HG03108 (cell line): ENCODE results near the gene CCT8L2.
"Not testable (repeated sequence)": the region's sequence is repeated elsewhere in the genome, so short reads cannot be mapped to it uniquely, and the experiment has no call there.

Experiments
- ATAC-seq: cut with Tn5 transposase; IDR thresholded peaks from one replicate; pipeline ENCODE4 v1.9.1; 2021; ENCODE audit warnings: moderate library complexity; ENCODE audit not compliant: unreplicated experiment

Gene CCT8L2

DNA sequence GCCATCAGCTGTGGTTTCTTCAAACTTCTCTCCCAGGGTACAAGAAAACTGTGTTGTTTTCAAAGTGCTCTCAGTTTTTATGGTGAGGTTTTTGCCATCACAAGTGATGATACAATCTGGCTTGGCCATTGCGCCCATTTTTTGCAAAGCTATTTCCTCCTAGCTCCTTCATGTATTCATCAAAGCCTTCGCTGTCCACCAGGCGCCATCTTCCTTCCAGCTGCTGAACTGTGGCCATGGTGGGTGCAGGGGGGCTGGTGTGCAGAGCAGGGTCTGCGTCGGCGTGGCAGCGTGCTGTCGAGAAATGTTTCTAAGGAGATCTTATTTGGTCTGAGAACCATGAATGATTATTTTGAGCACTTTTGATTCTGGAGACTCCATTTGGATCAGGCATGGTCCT is 2.6 kb upstream of the CCT8L2 start:
- not testable (repeated sequence) for ATAC-seq

DNA sequence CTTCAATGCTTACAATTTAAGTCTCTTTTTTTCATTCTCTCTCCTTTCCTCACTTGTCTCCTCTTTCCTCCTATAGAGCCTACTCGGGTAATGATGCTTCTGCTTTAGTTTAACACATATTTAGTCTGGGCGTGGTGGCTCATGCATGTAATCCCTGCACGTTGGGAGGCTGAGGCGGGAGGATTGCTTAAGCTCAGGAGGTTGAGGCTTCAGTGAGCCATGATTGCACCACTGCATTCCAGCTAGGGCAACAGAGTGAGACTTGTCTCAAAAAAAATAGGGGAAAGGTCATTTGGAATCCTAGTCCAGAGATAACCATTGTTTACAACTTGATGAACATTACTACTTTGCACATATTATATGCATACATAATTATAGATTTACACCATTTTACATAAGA is 1.4 kb upstream of the CCT8L2 start:
- ATAC-seq = no peak

DNA sequence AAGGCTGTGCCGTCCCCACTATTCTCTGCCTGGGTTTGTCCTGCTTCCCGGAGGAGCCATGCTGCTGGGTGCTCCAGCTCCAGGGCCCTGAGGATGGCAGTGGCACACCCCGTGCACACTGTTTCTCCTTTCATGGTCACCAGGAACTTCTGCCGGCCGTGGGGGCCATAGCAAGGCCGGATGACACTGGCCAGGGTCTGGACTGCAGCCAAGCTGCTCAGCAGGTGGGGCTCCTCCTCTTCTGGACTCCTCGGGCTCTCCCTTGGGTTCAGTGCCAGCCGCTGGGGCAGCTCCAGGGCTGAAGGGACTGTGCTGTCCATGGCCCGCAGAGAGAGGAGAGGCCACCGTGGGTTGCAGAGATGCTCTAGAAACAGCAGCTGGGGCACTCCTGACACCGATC is 379 bp downstream of the CCT8L2 start:
- not testable (repeated sequence) for ATAC-seq

DNA sequence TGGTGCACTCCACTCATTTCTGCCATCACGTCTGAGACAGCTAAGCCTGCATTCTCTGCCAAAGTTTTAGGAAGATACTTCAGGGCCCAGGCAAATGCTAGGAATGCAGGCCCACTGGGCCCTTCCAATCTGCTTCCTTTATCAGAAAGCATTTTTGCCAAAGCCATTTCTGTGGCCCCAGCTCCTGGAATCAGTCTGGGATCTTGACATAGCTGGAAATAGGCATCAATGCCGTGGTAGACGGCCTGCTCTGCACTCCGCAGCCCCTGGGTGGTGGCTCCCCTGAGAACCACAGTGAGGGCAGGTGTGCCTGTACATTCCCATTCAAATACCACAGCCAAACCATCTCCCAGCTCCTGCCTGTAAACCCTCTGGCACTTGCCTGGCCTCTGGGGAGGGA is 1.5 kb downstream of the CCT8L2 start:
- not testable (repeated sequence) for ATAC-seq

DNA sequence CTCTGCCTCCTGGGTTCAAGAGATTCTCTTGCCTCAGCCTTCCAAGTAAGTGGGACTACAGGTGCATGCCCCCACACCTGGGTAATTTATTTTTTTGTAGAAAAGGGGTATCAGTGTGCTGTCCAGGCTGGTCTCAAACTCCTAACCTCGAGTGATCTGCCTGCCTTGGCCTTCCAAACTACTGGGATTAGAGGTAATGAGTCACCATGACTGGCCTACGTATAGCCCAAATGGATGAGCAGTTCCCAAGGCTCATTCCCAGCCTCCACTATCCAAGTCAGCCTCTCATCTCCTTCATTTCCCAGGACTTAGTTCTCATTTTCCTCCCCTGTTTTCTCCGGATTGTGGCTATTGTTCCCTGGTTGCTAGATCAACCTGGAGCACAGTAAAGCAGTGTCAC is 5.6 kb downstream of the CCT8L2 start:
- no peak for ATAC-seq

DNA sequence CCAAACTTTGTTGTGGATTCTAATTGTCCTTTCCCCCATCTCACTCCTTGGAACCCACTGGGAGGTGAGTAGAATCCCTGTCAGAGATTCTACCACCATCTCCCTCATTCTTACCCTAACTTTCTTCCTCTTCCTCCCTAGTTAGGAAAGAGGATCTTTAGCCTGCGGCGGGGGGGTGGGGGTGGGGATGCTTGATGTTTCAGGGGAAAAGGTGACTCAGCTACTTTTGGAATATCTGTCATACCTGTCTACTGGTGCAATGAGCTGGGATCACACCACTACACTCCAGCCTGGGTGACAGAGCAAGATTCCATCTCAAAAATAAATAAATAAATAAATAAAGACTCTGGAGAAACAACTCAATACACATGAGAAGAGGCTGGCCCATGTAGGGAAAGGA is 6.4 kb downstream of the CCT8L2 start:
- no peak for ATAC-seq

DNA sequence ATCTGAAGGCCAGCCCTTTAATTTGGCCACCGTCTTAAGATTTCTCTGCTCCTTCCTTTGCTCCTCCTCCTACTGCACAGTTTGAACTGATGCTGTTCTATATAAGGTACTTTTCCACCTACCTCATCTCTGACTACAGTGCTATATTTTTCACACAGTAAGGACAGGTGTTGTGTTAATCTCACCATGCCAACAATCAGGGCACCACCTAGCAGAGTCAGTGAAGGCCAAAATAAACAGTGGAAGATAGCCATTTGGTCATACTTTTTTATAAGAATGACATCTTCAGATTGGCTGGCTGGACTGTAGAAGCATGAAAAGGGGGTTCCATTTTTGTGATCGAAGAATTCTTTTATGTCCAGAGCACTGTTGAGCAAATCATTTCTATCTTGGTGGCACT is 11.7 kb downstream of the CCT8L2 start:
- not testable (repeated sequence) for ATAC-seq

DNA sequence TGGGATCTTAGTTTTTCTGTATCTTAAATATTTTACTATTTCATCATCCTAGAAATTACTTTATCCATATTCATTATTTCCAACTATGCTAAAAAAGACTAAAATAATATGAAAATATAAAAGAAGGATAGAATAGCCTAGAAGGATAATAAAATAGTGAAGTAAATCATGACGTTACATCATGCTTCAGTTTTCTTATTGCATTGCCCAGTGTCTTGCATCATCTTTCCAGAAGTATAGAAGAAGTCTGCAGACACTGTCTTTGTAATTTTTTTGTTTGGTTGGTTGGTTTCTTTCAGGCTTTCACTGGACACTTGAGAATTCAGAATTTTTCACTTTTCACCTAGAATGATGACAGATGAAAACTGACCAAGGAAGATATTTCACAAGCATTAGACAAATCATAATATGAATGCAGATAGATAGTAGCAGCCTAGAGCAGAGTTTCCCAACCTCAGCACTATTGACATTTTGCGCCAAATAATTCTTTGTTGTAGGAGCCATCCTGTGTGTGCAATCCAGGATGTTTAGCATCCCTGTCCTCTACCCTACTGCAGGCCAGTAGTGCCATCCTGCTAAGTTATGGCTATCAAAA is 23.3 kb downstream of the CCT8L2 start:
- ATAC-seq = not testable (repeated sequence)

DNA sequence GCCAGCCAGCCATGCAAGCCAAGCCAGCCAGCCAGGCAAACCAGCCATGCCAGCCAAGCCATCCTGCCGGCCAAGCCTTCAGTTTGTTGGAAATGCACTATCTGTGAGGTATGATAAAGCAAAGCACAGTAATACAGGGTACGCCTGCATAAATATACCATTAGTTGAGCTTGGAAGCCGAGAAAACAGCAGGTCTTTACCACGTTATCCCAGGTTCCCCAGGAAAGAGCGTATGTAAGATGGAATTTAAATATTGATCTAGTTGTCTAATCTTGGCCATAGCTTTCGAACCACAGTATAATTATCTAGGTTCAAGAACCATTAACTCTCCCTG is 24.2 kb downstream of the CCT8L2 start:
- no peak for ATAC-seq

DNA sequence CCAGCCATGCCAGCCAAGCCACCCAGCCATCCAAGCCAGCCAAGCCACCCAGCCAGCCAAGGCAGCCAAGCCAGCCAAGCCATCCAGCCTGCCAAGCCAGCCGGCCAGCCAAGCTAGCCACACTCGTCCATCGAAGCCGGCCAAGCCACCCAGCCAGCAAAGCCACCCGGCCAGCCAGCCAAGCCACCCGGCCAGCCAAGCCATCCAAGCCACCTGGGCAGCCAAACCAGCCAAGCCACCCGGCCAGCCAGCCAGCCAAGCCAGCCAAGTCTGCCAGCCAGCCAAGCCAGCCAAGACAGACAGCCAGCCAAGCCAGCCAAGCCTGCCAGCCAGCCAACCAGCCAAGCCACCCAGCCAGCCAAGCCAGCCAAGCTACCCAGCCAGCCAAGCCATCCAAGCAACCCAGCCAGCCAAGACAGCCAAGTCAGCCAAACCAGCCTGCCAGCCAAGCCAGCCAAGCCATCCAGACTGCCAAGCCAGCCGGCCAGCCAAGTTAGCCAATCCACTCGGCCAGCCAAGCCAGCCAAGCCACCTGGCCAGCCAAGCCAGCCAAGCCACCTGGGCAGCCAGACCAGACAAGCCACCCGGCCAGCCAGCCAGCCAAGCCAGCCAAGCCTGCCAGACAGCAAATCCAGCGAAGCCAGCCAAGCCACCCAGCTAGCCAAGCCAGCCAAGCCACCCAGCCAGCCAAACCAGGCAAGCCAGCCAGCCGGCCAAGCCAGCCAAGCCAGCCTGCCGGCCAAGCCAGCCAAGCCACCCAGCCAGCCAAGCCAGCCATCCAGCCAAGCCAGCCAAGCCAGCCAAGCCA is 24.8 kb downstream of the CCT8L2 start:
- ATAC-seq = not testable (repeated sequence)

DNA sequence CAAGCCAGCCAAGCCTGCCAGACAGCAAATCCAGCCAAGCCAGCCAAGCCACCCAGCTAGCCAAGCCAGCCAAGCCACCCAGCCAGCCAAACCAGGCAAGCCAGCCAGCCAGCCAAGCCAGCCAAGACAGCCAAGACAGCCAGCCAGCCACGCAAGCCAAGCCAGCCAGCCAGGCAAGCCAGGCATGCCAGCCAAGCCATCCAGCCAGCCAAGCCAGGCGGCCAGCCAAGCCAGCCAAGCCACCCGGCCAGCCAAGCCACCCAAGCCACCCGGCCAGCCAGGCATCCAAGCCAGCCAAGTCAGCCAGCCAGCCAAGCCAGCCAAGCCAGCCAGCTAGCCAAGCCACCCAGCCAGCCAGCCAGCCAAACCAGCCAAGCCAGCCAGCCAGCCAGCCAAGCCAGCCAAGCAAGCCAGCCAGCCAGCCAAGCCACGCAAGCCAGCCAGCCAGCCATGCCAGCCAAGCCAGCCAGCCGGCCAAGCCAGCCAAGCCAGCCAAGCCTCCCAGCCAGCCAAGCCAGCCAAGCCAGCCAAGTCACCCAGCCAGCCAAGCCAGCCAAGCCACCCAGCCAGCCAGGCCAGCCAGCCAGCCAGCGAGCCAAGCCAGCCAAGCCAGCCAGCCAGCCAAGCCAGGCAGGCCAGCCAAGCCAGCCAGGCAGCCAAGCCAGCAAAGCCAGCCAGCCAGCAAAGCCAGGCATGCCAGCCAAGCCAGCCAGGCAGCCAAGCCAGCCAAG is 26.0 kb downstream of the CCT8L2 start:
- ATAC-seq = not testable (repeated sequence)

DNA sequence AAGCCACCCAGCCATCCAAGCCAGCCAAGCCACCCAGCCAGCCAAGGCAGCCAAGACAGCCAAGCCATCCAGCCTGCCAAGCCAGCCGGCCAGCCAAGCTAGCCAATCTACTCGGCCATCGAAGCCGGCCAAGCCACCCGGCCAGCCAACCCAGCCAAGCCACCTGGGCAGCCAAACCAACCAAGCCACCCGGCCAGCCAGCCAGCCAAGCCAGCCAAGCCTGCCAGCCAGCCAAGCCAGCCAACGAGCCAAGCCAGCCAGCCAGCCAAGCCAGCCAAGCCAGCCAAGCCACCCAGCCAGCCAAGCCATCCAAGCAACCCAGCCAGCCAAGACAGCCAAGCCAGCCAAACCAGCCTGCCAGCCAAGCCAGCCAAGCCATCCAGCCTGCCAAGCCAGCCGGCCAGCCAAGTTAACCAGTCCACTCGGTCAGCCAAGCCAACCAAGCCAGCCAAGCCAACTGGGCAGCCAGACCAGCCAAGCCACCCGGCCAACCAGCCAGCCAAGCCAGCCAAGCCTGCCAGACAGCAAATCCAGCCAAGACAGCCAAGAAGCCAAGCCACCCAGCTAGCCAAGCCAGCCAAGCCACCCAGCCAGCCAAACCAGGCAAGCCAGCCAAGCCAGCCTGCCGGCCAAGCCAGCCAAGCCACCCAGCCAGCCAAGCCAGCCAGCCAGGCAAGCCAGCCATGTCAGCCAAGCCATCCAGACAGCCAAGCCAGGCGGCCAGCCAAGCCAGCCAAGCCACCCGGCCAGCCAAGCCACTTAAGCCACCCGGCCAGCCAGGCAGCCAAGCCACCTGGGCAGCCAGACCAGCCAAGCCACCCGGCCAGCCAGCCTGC is 26.8 kb downstream of the CCT8L2 start:
- not testable (repeated sequence) for ATAC-seq

DNA sequence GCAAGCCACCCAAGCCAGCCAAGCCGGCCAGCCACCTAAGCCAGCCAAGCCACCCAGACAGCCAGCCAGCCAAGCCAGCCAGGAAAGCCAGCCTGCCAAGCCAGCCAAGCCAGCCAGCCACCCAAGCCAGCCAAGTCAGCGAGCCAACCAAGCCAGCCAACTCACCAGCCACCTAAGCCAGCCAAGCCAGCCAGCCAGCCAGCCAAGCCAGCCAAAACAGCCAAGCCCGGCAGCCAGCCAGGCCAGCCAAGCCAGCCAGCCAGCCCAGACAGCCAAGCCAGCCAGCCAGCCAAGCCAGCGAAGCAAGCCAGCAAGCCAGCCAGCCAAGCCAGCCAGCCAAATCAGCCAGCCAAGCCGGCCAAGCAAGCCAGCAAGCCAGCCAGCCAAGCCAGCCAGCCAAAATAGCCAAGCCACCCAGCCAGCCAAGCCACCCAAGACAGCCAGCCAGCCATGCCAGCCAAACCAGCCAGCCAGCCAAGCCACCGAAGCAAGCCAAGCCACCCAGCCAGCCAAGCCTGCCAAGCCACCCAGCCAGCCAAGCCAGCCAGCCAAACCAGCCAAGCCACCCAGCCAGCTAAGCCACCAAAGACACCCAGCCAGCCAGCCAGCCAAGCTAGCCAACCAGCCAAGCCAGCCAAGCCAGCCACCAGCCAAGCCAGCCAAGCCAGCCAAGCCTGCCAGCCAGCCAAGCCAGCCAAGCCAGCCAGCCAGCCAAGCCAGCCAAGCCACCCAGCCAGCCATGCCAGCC is 27.6 kb downstream of the CCT8L2 start:
- ATAC-seq = not testable (repeated sequence)

DNA sequence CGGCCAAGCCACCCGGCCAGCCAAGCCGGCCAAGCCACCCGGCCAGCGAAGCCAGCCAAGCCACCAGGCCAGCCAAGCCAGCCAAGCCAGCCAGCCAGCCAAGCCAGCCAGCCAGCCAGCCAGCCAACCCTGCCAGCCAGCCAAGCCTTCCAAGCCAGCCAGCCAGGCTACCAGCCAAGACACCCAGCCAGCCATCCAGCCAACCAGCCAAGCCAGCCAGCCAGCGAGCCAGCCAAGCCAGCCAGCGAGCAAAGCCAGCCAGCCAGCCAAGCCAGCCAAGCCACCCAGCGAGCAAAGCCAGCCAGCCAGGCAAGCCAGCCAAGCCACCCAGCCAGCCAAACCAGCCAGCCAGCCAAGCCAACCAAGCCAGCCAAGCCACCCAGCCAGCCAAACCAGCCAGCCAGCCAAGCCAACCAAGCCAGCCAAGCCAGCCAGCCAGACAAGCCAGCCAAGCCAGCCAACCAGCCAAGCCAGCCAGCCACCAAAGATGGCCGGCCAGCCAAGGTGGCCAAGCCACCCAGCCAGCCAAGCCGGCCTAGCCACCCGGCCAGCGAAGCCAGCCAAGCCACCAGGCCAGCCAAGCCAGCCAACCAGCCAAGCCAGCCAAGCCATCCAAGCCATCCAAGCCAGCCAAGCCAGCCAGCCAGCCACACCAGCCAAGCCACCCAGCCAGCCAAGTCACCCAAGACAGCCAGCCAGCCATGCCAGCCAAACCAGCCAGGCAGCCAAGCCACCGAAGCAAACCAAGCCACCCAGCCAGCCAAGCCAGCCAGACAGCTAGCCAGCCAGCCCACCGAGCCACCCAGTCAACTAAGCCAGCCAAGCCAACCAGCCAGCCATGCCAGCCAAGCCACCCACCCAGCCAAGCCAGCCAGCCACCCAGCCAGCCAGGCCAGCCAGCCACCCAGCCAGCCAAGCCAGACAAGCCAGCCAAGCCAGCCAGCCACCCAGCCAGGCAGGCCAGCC is 28.8 kb downstream of the CCT8L2 start:
- no peak for ATAC-seq

DNA sequence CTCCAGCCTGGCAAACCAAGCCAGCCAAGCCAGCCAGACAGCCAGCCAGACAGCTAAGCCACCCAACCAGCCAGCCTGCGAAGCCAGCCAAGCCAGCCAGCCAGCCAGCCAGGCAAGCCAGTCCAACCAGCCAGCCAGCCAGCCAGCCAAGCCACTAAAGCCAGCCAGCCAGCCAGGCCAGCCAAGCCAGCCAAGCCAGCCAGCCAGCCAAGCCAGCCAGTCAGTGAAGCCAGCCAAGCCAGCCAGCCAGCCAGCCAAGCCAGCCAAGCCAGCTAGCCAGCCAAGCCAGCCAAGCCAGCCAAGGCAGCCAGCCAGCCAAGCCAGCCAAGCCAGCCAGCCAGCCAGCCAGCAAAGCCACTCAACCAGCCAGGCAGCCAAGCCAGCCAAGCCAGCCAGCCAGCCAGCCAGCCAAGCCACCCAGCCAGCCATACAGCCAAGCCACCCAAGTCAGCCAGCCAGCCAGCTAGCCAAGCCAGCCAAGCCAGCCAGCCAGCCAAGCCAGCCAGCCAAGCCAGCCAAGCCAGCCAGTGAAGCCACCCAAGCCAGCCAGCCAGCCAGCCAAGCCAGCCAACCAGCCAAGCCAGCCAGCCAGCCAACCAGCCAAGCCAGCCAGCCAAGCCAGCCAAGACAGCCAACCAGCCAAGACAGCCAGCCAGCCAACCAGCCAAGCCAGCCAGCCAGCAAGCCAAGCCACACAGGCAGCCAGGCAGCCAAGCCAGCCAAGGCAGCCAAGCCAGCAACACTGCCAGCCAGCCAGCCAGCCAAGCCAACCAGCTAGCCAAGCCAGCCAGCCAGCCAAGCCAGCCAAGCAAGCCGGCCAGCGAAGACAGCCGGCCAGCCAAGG is 29.7 kb downstream of the CCT8L2 start:
- no peak for ATAC-seq

DNA sequence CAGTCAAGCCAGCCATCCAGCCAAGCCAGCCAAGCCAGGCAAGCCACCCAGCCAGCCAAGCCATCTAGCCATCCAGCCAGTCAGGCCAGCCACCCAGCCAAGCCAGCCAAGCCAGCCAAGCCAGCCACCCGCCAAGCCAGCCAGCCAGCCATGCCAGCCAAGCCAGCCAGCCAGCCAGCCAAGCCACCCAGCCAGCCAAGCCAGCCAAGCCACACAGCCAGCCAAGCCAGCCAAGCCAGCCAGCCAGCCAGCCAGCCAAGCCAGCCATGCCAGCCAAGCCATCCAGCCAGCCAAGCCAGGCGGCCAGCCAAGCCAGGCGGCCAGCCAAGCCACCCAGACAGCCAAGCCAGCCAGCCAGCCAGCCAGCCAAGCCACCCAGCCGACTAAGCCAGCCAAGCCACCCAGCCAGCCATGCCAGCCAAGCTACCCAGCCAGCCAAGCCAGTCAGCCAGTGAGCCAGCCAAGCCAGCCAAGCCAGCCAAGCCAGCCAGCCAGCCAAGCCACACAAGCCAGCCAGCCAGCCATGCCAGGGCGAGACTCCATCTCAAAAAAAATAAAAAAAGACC is 31.4 kb downstream of the CCT8L2 start:
- not testable (repeated sequence) for ATAC-seq

DNA sequence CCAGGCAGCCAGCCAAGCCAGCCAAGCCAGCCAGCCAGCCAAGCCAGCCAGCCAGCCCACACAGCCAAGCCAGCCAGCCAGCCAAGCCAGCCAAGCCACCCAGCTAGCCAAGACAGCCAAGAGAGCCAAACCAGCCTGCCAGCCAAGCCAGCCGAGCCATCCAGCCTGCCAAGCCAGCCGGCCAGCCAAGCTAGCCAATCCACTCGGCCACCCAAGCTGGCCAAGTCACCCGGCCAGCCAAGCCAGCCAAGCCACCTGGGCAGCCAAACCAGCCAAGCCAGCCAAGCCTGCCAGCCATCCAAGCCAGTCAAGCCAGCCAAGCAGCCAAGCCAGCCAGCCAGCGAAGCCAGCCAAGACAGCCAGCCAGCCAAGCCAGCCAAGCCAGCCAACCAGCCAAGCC is 32.0 kb downstream of the CCT8L2 start:
- ATAC-seq = not testable (repeated sequence)

DNA sequence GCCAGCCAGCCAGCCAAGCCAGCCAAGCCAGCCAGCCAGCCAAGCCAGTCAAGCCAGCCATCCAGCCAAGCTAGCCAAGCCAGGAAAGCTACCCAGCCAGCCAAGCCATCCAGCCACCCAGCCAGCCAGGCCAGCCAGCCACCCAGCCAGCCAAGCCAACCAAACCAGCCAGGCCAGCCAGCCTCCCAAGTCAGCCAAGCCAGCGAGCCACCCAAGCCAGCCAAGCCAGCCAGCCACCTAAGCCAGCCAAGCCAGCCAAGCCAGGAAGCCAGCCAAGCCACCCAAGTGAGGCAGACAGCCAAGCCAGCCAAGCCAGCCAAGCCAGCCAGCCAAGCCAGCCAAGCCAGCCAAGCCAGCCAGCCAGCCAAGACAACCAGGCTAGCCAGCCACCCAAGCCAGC is 32.6 kb downstream of the CCT8L2 start:
- ATAC-seq = not testable (repeated sequence)
